GM12878 (cell line): ENCODE results near the gene RGL1. TPM values are rescaled to one million over a fixed set of nuclear protein-coding genes. Genes with fewer than 3 reads are reported as not detected.

ENCODE experiments used
- ATAC-seq: fragments of 200-7000 bp; cut with Tn5 transposase; 3 replicates; pipeline ENCODE4 v1.9.1; 2020; ENCODE audit warnings: mild to moderate bottlenecking, moderate library complexity
- BruUV-seq: library from RNA; stranded (reverse); fragments of 400-500 nt; replicated peaks from 2 replicates; lab custom pipeline; 2021; lab: Mats Ljungman, UMichigan
- CTCF ChIA-PET: fragments of 300-600 bp; sonication (Branson Sonifier 250); formaldehyde crosslinking; extraction: SDS; loops from one replicate; lab custom pipeline; 2021; ENCODE audit warnings: inconsistent platforms; lab: Yijun Ruan, JAX
- POLR2A ChIA-PET: fragments of 350-600 bp; formaldehyde crosslinking; extraction: SDS; loops from one replicate; lab custom pipeline; 2021; ENCODE audit warnings: inconsistent platforms; lab: Charles Lee
- RAD21 ChIA-PET: fragments of 300-600 bp; sonication (Branson Sonifier 250); formaldehyde crosslinking; loops from one replicate; lab custom pipeline; 2023; ENCODE audit warnings: antibody characterized with exemption; ENCODE audit not compliant: unreplicated experiment; lab: Charles Lee
- SMC1A ChIA-PET: fragments of 300-600 bp; sonication (Branson Sonifier 250); formaldehyde crosslinking; loops from one replicate; lab custom pipeline; 2023; ENCODE audit not compliant: unreplicated experiment, uncharacterized antibody; lab: Charles Lee
- DNase-seq: peaks from one replicate; pipeline ENCODE4 v3.0.0-alpha.2; 2011; ENCODE audit warnings: low read depth, low spot score
- FAIRE-seq: peaks from 3 replicates; lab custom pipeline; 2011; peaks lifted over from hg19 to GRCh38; lab: Jason Lieb, UNC
- H2AFZ ChIP-seq: 2 replicates; pipeline ENCODE4 v1.6.0; 2011; ENCODE audit warnings: low read depth, low read length, control low read depth; ENCODE audit not compliant: control insufficient read depth
- H3K27ac ChIP-seq: 2 replicates; pipeline ENCODE4 v1.5.1; 2011; ENCODE audit warnings: control low read depth; ENCODE audit not compliant: control insufficient read depth, insufficient read depth
- H3K27me3 ChIP-seq, 2 experiments: replicated peaks in 1 of 2; 2 replicates each; pipeline versions ENCODE4 v1.6.0 to v1.6.1; 2011; ENCODE audit warnings: low read length in 1 of 2; ENCODE audit not compliant: control insufficient read depth in 2 of 2, insufficient read depth in 2 of 2
- H3K36me3 ChIP-seq, 2 experiments: 2 replicates each; pipeline ENCODE4 v1.5.1; 2011; ENCODE audit warnings: low read length in 1 of 2; ENCODE audit not compliant: control insufficient read depth in 2 of 2, insufficient read depth in 2 of 2
- H3K4me1 ChIP-seq: 2 replicates; pipeline ENCODE4 v1.6.1; 2011; ENCODE audit warnings: mild to moderate bottlenecking, low read length, moderate library complexity, mixed read lengths; ENCODE audit not compliant: control insufficient read depth, insufficient read depth
- H3K4me2 ChIP-seq: 2 replicates; pipeline ENCODE4 v1.6.0; 2011; ENCODE audit warnings: control low read depth; ENCODE audit not compliant: control insufficient read depth, insufficient read depth
- H3K4me3 ChIP-seq: fragments of 200-600 bp; sonication (generic); 2 replicates; pipeline ENCODE4 v1.5.1; 2016
- H3K79me2 ChIP-seq: 2 replicates; pipeline ENCODE4 v1.6.0; 2011; ENCODE audit warnings: low read length; ENCODE audit not compliant: control insufficient read depth, insufficient read depth
- H3K9ac ChIP-seq: 2 replicates; pipeline ENCODE4 v1.8.0; 2011; ENCODE audit warnings: low read length, control low read depth, mixed read lengths; ENCODE audit not compliant: control insufficient read depth, insufficient read depth
- H3K9me3 ChIP-seq: replicated peaks from 3 replicates; pipeline ENCODE4 v1.5.1; 2011; ENCODE audit warnings: mild to moderate bottlenecking, low read length; ENCODE audit not compliant: control insufficient read depth, insufficient read depth
- H4K20me1 ChIP-seq: 2 replicates; pipeline ENCODE4 v1.6.0; 2011; ENCODE audit not compliant: control insufficient read depth, insufficient read depth
- BCLAF1 ChIP-seq: fragments of 450-650 bp; IDR thresholded peaks from 2 replicates; pipeline ENCODE4 v1.6.1; 2017; ENCODE audit warnings: antibody characterized with exemption, mild to moderate bottlenecking, moderate library complexity
- FOS ChIP-seq: IDR thresholded peaks from 3 replicates; pipeline ENCODE4 v1.6.1; 2011; ENCODE audit warnings: borderline replicate concordance; ENCODE audit not compliant: insufficient read length; ENCODE audit errors: extremely low read depth
- FOXK2 ChIP-seq: fragments of 450-650 bp; IDR thresholded peaks from 2 replicates; pipeline ENCODE4 v1.6.1; 2017; ENCODE audit warnings: mild to moderate bottlenecking, moderate library complexity
- HCFC1 ChIP-seq: fragments of 150-350 bp; IDR thresholded peaks from 2 replicates; pipeline ENCODE4 v1.6.1; 2014; ENCODE audit warnings: low read length
- MAX ChIP-seq: IDR thresholded peaks from 2 replicates; pipeline ENCODE4 v1.6.1; 2012; ENCODE audit warnings: low read depth, low read length, improper control_type of control experiment
- NRF1 ChIP-seq: conservative IDR thresholded peaks from 2 replicates; pipeline ENCODE4 v1.6.1; 2011; ENCODE audit warnings: mild to moderate bottlenecking, low read depth, low read length, improper control_type of control experiment
- RFX5 ChIP-seq: IDR thresholded peaks from 2 replicates; pipeline ENCODE4 v1.6.1; 2011; ENCODE audit warnings: low read depth, low read length, improper control_type of control experiment
- SIX5 ChIP-seq: IDR thresholded peaks from 2 replicates; pipeline ENCODE4 v1.6.1; 2011; ENCODE audit warnings: mild to moderate bottlenecking, low read depth, low read length, moderate library complexity; ENCODE audit not compliant: severe bottlenecking
- SKIL ChIP-seq: fragments of 450-650 bp; IDR thresholded peaks from 2 replicates; pipeline ENCODE4 v1.6.1; 2017; ENCODE audit warnings: mild to moderate bottlenecking, low read depth, inconsistent platforms; ENCODE audit not compliant: poor library complexity, severe bottlenecking
- SMARCA5 ChIP-seq: fragments of 450-650 bp; IDR thresholded peaks from 2 replicates; pipeline ENCODE4 v1.6.1; 2017; ENCODE audit warnings: mild to moderate bottlenecking
- STAT3 ChIP-seq: IDR thresholded peaks from 2 replicates; pipeline ENCODE4 v1.6.1; 2011; ENCODE audit warnings: low read depth, low read length, improper control_type of control experiment
- TCF7 ChIP-seq: IDR thresholded peaks from 2 replicates; pipeline ENCODE4 v1.6.1; 2014; ENCODE audit warnings: antibody characterized with exemption, borderline replicate concordance
- in situ Hi-C: fragments of 300-500 bp; cut with MboI; formaldehyde crosslinking; loops from 9 replicates; pipeline ENCODE4 v1.14.3; 2018; ENCODE audit warnings: mixed read lengths
- intact Hi-C: fragments of 100-400 bp; cut with micrococcal nuclease; formaldehyde crosslinking; loops from one replicate; pipeline ENCODE4 v1.14.2; 2022; ENCODE audit not compliant: unreplicated experiment
- polyA plus RNA-seq, 11 experiments: library from polyadenylated mRNA; depleted of rRNA in 4 of 11; unstranded in 6 of 11; stranded (reverse) in 5 of 11; fragments of >200 nt; fragmentation: Nextera tagmentation in 4 of 11; fragmentation: Illumina TruSeq in 1 of 11; extraction: Ambion mirVana in 4 of 11; extraction: Trizol in 1 of 11; gene quantifications; 1 replicate in 1 of 11; 2 replicates in 10 of 11; pipeline versions ENCODE4 v1.2.1 to v1.2.3, GENCODE V29; 2011 to 2016; ENCODE audit warnings: inconsistent platforms in 2 of 11, missing spikeins in 2 of 11, low read depth in 1 of 11
- total RNA-seq, 4 experiments: library from RNA; depleted of rRNA in 3 of 4; stranded (reverse); fragments of >200 nt in 3 of 4; fragmentation: Illumina TruSeq in 1 of 4; extraction: Trizol in 1 of 4; gene quantifications; 2 replicates each; pipeline versions ENCODE4 v1.2.1 to v1.2.3, GENCODE V29; 2013 to 2021
- TF ChIP-seq, protein P1 (sequence below): IDR thresholded peaks from 2 replicates; pipeline ENCODE4 v1.6.1; 2012; ENCODE audit warnings: low read depth, low read length, improper control_type of control experiment
- TF ChIP-seq, protein P2 (sequence below): fragments of 450-650 bp; IDR thresholded peaks from 2 replicates; pipeline ENCODE4 v1.6.1; 2016; ENCODE audit warnings: mild to moderate bottlenecking, moderate library complexity, borderline replicate concordance

The RGL1 gene
- total and polyA plus RNA-seq, 10 of the 15 experiments (the other 5 are each of a cell fraction or from before 2014, with no cell fraction given) = 8.1 to 25.0 (median 19.0) TPM

DNA sequence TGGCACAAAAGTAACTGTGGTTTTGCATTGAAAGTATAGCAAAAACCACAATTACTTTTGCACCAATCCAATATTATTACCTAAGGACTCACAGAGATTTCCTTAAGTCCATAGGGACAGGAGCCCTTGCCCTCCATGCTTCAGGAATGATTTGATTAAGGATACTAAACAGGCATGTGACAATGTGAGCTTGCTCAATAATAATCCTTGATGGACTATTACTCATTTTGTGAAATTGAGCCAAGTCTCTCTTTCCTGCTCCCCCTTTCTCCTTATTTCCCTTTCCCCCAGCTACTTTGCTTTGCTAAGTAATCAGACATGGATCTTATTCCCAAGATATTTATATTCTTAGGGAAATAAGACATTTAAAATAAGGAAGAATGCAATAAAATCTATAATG lies 21.6 kb upstream of the RGL1 start:
- no peaks in the 10 kb centered on the region for H3K4me1 ChIP-seq
- POLR2A ChIA-PET = interaction anchor here (1.0 kb wide), 1 partner anchor 15 kb away, joined by 5 read pairs; no protein-coding TSS in a partner anchor
- H3K36me3 ChIP-seq = no peaks in the 10 kb centered on the region
- H3K4me2 ChIP-seq = no peak overlapping the region
- ATAC-seq = no peak
- in situ Hi-C loops (no loop called here), intact Hi-C loops (no loop called here)
- no peak overlapping the region for H3K9ac ChIP-seq
- no peak for FAIRE-seq
- H2AFZ ChIP-seq = no peak overlapping the region
- H3K9me3 ChIP-seq = no peaks in the 10 kb centered on the region
- CTCF ChIA-PET = interaction anchor here (1.1 to 1.9 kb wide), 2 partner anchors 9 to 98 kb away, joined by 3 to 9 read pairs; no protein-coding TSS in a partner anchor
- no peaks in the 10 kb centered on the region for H3K27me3 ChIP-seq
- no peak overlapping the region for H3K4me3 ChIP-seq
- no peaks in the 10 kb centered on the region for H4K20me1 ChIP-seq
- SMC1A ChIA-PET = interaction anchor here (0.6 to 1.7 kb wide), 5 partner anchors 14 to 74 kb away, joined by 3 to 4 read pairs (median 4); no protein-coding TSS in a partner anchor
- RAD21 ChIA-PET = no interaction called here
- no peaks in the 10 kb centered on the region for H3K79me2 ChIP-seq
- BruUV-seq = no TSS peak
- DNase-seq = no peak
- no peak overlapping the region for H3K27ac ChIP-seq
- TF ChIP-seq STAT3 (no peak), SMARCA5 (no peak), SIX5 (no peak), RFX5 (no peak), MAX (no peak), BCLAF1 (no peak), FOXK2 (no peak), SKIL (no peak), HCFC1 (no peak), NRF1 (no peak), TCF7 (no peak), FOS (no peak)
- TF ChIP-seq, protein P1, sequence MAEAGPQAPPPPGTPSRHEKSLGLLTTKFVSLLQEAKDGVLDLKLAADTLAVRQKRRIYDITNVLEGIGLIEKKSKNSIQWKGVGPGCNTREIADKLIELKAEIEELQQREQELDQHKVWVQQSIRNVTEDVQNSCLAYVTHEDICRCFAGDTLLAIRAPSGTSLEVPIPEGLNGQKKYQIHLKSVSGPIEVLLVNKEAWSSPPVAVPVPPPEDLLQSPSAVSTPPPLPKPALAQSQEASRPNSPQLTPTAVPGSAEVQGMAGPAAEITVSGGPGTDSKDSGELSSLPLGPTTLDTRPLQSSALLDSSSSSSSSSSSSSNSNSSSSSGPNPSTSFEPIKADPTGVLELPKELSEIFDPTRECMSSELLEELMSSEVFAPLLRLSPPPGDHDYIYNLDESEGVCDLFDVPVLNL = no peak
- TF ChIP-seq, protein P2, sequence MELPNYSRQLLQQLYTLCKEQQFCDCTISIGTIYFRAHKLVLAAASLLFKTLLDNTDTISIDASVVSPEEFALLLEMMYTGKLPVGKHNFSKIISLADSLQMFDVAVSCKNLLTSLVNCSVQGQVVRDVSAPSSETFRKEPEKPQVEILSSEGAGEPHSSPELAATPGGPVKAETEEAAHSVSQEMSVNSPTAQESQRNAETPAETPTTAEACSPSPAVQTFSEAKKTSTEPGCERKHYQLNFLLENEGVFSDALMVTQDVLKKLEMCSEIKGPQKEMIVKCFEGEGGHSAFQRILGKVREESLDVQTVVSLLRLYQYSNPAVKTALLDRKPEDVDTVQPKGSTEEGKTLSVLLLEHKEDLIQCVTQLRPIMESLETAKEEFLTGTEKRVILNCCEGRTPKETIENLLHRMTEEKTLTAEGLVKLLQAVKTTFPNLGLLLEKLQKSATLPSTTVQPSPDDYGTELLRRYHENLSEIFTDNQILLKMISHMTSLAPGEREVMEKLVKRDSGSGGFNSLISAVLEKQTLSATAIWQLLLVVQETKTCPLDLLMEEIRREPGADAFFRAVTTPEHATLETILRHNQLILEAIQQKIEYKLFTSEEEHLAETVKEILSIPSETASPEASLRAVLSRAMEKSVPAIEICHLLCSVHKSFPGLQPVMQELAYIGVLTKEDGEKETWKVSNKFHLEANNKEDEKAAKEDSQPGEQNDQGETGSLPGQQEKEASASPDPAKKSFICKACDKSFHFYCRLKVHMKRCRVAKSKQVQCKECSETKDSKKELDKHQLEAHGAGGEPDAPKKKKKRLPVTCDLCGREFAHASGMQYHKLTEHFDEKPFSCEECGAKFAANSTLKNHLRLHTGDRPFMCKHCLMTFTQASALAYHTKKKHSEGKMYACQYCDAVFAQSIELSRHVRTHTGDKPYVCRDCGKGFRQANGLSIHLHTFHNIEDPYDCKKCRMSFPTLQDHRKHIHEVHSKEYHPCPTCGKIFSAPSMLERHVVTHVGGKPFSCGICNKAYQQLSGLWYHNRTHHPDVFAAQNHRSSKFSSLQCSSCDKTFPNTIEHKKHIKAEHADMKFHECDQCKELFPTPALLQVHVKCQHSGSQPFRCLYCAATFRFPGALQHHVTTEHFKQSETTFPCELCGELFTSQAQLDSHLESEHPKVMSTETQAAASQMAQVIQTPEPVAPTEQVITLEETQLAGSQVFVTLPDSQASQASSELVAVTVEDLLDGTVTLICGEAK = no peak
